Left hindlimb (tissue), 1 donor: ENCODE data around the gene SYNGR1.

Experiments used
- DNase-seq: peaks from one replicate; pipeline ENCODE4 v3.0.0-alpha.2; 2018

The SYNGR1 gene

DNA sequence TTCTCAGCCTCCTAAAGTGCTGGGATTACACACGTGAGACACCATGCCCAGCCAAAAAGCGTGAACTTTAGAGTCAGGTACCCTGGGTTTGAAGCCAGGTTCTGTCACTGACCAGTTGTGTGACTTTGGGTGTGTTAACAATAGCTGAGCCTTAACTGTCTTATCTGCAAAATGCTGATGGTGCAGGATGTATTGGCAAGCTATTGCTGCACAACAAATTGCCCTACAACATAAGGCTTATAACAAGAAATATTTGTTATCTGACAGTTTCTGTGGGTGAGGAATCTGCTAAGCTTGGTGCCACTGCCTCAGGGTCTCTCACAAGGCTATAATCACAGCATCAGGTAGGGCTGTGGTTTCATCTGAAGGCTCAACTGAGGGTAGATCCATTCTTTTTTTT lies 21.9 kb downstream of the SYNGR1 start:
- DNase-seq = no peak

DNA sequence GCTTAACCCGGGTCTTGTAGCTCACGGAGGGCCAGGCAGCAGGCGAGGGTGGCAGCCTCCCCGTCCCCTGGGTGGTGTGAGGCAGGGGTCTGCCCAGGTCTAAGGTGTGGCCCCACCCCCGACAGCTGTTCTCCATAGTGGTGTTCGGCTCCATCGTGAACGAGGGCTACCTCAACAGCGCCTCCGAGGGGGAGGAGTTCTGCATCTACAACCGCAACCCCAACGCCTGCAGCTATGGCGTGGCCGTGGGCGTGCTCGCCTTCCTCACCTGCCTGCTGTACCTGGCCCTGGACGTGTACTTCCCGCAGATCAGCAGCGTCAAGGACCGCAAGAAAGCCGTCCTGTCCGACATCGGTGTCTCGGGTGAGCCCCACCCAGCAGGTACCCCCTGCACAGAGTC lies 24.4 kb downstream of the SYNGR1 start:
- DNase-seq = no peak

- DNase-seq = no peak
Measured at GRCh38 chr22:39374801-39375200, 25.0 kb downstream of the SYNGR1 start.

DNA sequence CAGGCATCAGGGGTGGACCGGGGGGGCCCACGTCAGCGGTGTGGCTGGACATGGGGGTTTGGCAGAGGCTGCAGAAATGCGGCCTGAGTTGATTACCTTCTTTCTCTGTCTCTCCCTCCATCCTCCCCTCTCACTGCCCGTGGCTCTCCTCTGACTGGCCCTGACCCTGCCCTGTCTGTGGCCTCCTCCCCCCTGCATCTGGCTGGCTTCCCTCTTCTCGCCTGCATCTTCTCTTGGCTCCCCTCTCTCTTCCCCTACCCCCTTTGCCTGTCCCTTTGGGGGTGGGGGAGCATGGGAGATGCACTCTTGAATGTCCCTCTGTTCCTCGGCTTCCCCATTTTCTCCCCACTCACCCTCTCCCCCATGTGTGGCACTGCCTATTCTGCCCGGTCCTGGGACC lies 25.9 kb downstream of the SYNGR1 start:
- DNase-seq = no peak

GRCh38 chr22:39379756-39380730 lies 30.3 kb downstream of the SYNGR1 start:
- DNase-seq = no peak

DNA sequence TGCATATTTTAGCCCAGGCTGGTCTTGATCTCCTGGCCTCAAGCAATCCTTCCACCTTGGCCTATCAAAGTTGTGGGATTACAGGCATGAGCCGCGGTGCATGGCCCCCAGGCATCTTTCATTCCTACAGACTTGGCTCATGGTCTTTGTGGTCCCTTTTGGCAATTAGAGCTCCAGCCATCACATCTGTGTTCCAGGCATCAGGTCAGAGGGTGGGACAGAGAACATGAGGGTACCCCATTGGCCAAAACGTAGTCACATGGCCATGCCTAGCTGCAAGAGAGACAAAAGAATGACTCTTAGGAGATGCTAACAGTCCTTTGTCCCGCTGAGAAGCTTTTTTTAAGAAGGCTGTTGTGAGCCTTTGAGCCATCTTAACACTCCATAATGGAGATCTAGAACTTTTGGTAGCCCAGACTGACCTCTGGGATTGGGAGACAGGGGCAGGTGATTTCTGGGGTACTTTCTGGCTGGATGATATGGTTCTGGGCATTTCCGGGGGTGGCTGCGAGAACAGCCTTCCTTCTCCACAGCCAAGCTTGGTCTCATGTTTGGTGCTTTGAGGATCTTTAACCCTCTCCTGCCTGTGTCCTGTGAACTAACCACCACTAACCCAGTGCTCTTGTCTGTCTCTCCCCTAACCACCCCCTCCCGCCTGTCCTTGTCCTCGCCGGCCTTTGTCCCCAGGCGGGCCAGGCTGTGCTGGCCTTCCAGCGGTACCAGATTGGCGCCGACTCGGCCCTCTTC lies 31.4 kb downstream of the SYNGR1 start:
- no peak for DNase-seq

- no peak for DNase-seq
Measured at GRCh38 chr22:39381930-39382329, 32.1 kb downstream of the SYNGR1 start.

DNA sequence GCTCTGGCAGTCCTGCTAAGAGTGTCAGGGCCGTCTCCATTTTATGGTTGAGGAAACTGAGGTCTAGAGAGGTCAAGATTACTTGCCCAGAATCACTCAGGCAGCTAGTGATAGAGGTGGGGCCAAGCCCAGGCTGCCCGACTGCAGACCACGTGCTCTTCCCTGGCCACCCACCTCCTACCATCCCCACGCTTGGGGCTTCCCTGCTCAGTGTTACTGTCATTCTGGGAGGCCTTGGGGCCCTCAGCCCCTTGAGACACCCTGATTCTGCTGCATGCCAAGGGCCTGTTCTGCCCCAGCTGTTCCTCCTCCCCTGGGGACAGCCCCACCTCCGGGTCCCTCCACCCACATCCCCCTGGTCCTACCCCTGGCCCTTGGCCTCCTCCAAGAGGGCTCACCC lies 32.6 kb downstream of the SYNGR1 start:
- DNase-seq = no peak

DNA sequence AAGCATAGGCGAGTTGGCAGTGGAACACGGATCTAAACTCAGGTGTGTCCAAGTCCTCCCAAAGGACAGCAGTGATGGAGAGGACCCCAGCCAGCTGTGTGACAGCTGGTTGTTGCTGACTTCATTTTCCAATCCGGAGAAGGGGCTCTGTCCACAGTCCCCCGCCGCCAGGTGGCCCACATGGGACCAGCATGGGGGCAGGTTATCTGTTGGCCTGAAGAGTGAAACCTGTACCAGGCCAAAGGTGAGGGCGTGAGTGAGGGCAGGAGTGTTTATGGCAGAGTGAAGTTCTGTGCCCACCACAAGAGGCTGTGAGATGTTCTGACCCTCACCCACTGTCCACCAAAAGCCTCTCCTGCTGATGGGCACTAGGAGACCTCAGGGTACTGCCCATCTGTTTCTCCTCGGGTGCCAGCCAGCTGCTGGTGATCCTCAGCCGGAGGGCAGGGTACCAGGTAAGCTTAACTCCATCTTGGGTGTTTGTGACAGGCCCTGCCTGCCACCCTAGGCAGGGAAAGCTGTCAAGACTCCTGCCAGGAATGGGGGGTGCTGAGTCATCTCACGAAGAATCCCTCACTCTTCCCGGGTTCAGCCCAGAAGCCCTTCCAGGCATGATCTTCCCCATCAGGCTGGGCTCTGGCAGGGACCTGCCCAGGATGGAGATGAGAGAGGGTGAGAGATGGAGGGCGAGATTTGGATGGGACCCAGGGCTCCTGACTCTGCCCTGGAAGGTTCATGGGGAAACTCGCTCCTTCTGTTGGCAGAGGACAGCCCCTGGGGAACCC lies 34.2 kb downstream of the SYNGR1 start:
- no peak for DNase-seq

DNA sequence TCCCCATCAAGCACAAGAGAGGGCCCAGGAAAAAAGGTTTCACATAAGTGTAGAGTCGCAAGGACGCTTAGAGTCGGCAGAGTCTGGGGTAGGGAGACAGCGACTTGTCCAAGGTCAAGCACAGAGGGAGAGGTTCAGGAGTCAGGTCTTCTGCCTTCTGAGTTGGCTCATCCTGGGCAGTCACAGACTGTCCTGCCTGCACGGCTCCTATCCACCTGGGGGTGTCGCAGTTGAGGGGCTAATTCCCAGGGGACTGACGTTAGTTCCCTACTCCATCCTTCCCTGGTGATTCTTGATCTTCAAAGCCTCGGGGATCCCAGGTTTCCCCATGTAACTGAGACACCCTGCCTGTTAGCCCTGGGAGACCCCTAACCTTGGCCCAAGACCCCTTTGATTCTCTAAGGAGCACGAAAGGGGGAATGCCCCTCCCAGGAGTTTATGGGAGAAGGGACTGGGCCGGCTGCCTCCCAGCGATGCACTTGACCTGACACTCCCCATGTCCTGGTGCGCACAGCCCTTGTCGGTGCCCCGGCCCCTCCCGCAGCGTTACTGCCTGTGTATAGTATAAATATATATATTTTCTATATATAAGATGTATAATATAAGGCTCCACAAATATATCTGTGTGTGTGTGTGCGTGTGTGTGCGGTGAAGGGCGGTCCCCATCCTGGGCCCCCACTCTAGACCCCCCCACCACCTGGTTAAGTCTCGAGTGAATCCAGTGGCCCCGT lies 35.1 kb downstream of the SYNGR1 start:
- no peak for DNase-seq

DNA sequence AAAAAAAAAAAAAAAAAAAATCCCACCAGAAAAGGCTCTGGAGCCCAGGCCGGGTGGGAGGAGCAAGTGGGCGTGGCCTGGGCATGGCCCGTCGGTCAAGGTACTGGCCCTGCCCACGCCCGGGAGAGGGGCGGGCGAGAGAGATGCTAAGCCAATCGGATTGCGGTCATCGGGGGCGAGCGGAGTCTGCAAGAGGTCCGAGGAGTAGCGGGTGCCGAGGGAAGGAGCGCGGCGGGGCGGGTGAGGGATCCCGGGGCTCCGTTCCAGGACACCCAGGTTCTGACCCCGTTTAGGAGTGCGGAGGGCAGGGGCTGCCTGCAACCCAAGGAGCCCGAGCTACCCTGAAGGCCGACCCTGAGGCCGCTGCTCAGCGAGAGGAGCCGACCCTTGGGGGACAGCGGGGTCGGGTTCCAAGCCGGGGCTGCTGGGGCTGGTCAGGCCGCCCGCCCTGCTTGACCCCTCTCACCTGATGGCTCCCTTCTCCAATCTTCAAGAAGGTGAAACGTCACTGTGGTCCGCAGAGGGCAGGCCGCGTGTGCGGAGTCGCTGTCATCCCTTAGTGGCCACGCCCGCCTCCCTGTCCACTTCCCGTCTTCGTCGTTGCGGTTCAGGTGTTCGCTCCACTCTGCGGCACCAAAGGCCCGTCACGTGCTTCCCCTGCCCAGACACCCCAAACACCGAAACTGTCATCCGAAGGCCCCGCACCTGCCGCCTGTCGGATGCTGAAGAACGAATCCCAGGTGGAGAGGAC lies 38.6 kb downstream of the SYNGR1 start:
- peak; percentile 87 for DNase-seq

- no peak for DNase-seq
Measured at GRCh38 chr22:39389420-39389819, 39.6 kb downstream of the SYNGR1 start.

DNA sequence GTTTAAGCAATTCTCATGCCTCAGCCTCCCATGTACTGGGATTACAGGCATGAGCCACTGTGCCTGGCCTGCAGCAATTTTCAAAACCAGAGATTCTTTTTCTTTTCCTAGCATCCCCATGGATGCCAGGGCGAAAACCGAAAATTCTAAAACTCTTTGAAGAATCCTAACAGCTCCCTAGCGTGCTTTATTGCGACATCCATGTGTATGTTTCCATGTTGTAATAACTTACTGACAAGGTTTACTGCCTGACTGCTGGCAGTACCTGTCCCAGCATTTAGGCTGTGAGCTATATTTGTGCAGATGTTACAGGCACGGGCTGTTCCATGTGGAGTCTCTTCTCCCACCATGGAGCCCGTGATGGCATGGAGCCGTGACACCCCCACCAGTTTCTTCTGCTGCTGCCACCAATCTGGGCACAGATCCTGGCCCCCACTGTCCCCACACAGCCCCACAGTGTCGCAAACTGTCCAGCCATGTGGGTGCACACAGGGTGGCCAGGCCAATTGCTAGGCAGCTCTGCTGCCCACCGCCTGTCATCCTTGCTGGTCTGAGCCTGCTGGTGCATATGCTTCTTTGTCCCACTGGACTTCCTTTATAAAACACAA lies 42.7 kb downstream of the SYNGR1 start:
- DNase-seq = no peak

DNA sequence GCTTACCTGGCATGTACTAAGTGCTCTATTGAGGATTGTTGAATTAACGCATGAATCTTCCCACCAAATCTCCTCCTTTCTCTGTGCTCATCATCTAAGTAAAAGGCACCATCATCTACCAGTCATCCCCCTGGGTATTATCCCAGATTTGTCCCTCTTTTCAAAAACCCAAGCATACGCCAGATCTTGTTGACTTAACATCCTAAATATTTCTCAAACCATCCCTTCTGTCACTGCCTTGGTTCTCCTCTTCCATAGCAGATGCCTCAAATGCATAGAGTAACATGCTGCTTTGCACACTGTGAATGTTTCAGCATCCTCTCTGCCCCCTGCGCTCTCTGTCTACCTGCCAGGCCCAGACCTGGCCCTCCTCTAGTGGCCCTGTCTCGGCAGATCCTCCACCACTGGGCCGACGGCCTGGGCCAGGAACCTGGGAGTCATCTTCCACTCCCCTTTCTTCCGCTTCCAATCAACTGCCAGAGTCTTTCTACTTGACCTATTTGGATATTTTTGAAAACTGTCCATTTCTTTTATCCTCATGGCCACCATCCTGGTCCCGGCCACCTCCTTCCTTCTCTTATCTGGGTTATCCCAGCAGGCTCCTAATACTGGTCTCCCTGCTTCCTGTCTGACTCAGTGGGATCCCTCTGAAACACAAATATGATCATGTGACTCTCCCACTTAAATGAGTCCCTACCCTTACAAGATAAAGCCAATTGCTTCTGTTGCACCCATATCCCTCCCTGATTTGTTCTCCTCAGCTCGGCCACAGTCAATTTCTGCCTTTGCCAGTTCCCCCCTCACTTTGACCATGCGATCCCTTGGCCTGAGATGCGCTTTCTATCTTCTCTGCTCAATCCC lies 46.4 kb downstream of the SYNGR1 start:
- no peak for DNase-seq

DNA sequence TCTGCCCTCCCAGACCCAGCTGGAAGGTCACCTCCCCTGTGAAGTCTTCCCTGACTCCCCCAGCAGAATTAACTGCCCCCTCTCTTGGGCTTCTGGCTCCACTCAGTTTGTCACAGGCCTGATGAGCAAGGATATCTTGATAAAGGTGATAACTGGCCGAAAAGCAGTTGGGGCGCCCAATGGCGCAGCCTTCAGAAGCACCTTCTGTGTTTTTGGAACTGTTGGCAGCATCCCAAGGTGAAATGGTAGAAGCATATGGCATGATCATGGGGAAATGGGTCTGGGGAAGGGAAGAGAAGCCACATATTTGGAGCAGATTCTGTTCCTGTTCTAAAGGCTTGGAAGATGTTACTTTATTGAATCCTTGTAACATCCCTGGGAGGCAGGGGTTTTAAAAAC lies 47.0 kb downstream of the SYNGR1 start:
- DNase-seq = no peak

DNA sequence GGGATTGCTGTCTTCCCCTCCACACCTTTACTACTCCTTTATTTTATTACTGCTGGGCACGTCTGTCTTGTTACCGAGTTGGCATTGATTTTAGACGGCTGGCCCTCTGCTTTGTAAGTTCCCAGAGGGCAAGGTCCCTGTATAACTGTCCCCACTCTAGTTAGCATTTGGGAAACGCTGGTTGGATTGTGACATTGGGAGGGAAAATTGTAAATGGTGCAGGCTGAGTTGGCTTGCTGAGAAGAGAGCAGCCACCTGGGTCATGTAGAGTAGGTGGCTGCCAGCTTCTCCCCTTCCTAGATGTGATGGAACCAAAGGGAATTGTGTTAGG lies 51.5 kb downstream of the SYNGR1 start:
- no peak for DNase-seq

- DNase-seq = peak; percentile 64
Measured at GRCh38 chr22:39405346-39406085, 55.7 kb downstream of the SYNGR1 start.

- no peak for DNase-seq
Measured at GRCh38 chr22:39408173-39408572, 58.4 kb downstream of the SYNGR1 start.

DNA sequence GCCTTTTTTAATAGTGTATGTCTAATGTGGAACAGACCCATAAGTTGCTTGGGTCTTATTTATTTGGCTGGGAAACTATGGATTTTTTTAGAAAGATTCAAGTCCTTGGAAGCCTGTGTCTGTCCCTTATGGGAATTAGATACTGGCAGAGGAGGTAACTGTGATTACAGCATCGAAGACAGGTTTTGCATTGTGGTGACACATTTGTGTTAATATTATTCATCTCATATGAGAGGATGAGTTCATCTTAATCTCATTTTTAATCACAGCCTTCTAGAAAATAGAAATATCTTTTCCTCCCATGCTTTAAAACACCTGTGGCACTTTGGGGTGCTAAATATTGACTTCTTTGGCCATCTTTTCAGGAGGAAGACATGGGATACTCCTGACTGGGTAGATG lies 59.0 kb downstream of the SYNGR1 start:
- no peak for DNase-seq
